GM12878 (cell line): ENCODE results near the gene FXN.

Source experiments
- CTCF ChIP-seq, 3 experiments: IDR thresholded peaks in 2 of 3; conservative IDR thresholded peaks in 1 of 3; 2 replicates each; pipeline ENCODE4 v1.5.1; 2011; ENCODE audit warnings: low read depth in 3 of 3, low read length in 3 of 3, mild to moderate bottlenecking in 3 of 3, control low read depth in 2 of 3, moderate library complexity in 2 of 3, inconsistent platforms in 1 of 3, mixed read lengths in 1 of 3; ENCODE audit not compliant: control insufficient read depth in 2 of 3, insufficient read depth in 1 of 3; ENCODE audit errors: extremely low read depth in 1 of 3
- POLR2A ChIP-seq: IDR thresholded peaks from 2 replicates; pipeline ENCODE4 v1.6.1; 2011; ENCODE audit warnings: low read depth, mild to moderate bottlenecking, low read length
- POLR2AphosphoS2 ChIP-seq: IDR thresholded peaks from 2 replicates; pipeline ENCODE4 v1.6.1; 2011; ENCODE audit warnings: low read depth, mild to moderate bottlenecking, low read length, improper control_type of control experiment, moderate library complexity
- SMAD1 ChIP-seq: fragments of 450-650 bp; IDR thresholded peaks from 2 replicates; pipeline ENCODE4 v1.6.1; 2018; ENCODE audit warnings: mild to moderate bottlenecking, low read depth; ENCODE audit not compliant: partially characterized antibody
- SREBF1 ChIP-seq: IDR thresholded peaks from 2 replicates; pipeline ENCODE4 v1.6.1; 2012; ENCODE audit warnings: mild to moderate bottlenecking, low read length
- ZNF384 ChIP-seq: IDR thresholded peaks from 2 replicates; pipeline ENCODE4 v1.6.1; 2012; ENCODE audit warnings: low read depth, mild to moderate bottlenecking, low read length, improper control_type of control experiment, borderline replicate concordance

- TF ChIP-seq POLR2A: no peak
- TF ChIP-seq CTCF (IDR thresholded peaks at IDR 0.05 in 2 of 3, conservative IDR thresholded peaks at IDR 0.05 in 1 of 3; ENCODE audit: control insufficient read depth in 2 of 3, extremely low read depth in 1 of 3, insufficient read depth in 1 of 3, low read depth in 3 of 3, low read length in 3 of 3): no peak
- TF ChIP-seq POLR2AphosphoS2: no peak
- TF ChIP-seq SMAD1: no peak
- no peak for TF ChIP-seq ZNF384
- no peak for TF ChIP-seq SREBF1
Observed at GRCh38 chr9:69029535-69029934, 6.0 kb upstream of the FXN start.
